Small intestine (tissue), 7 donors: ENCODE results near the gene ARL3. TPM values are rescaled to one million over a fixed set of nuclear protein-coding genes. Genes with fewer than 3 reads are reported as not detected.
A peak's percentile ranks its signal among the peaks of the same experiment; 100 is the strongest.

Experiments used
- DNase-seq, 2 donors: peaks; one replicate each; pipeline versions ENCODE4 v3.0.0 to v3.0.0-alpha.2; 2013
- FAIRE-seq: peaks from 2 replicates; lab custom pipeline; 2012; peaks lifted over from hg19 to GRCh38; lab: Jason Lieb, UNC
- H3K27ac ChIP-seq, 3 donors: one replicate each; pipeline ENCODE4 v1.5.1; 2013; ENCODE audit warnings: low read length in 2 of 3, mild to moderate bottlenecking in 2 of 3, control low read depth in 1 of 3, inconsistent platforms in 1 of 3, low read depth in 1 of 3, moderate library complexity in 1 of 3
- H3K27me3 ChIP-seq, 3 donors: one replicate each; pipeline ENCODE4 v1.6.1; 2013; ENCODE audit warnings: low read length in 3 of 3, inconsistent platforms in 1 of 3; ENCODE audit not compliant: control insufficient read depth in 3 of 3, insufficient read depth in 3 of 3
- H3K36me3 ChIP-seq, 3 donors: one replicate each; pipeline ENCODE4 v1.6.1; 2013; ENCODE audit warnings: low read length in 3 of 3, inconsistent platforms in 1 of 3, low read depth in 1 of 3, mild to moderate bottlenecking in 1 of 3, moderate library complexity in 1 of 3; ENCODE audit not compliant: control insufficient read depth in 3 of 3, insufficient read depth in 2 of 3
- H3K4me1 ChIP-seq, 3 donors: one replicate each; pipeline ENCODE4 v1.6.1; 2013; ENCODE audit warnings: low read length in 2 of 3, inconsistent platforms in 1 of 3, low read depth in 1 of 3, mild to moderate bottlenecking in 1 of 3, moderate library complexity in 1 of 3; ENCODE audit not compliant: control insufficient read depth in 3 of 3, insufficient read depth in 2 of 3
- H3K4me3 ChIP-seq, 3 donors: one replicate each; pipeline ENCODE4 v1.5.1; 2013; ENCODE audit warnings: low read length in 3 of 3, control low read depth in 1 of 3, inconsistent platforms in 1 of 3, low read depth in 1 of 3, mild to moderate bottlenecking in 1 of 3, moderate library complexity in 1 of 3
- H3K9me3 ChIP-seq, 2 donors: one replicate each; pipeline ENCODE4 v1.6.1; 2013; ENCODE audit warnings: low read depth in 1 of 2, low read length in 1 of 2; ENCODE audit not compliant: control insufficient read depth in 2 of 2, insufficient read depth in 1 of 2
- WGBS, 3 donors: extraction: QIAGEN DNeasy Blood & Tissue Kit; methylation state at CpG; one replicate each; pipeline ENCODE4 v1.1.7; 2013; 5-methylcytosine and 5-hydroxymethylcytosine counted together
- polyA plus RNA-seq, 4 donors: library from polyadenylated mRNA; stranded (reverse) in 3 of 4; unstranded in 1 of 4; fragments of 200-250 nt in 3 of 4; fragments of 120-200 nt in 1 of 4; gene quantifications; one replicate each; pipeline versions ENCODE4 v1.2.1 to v1.2.3, GENCODE V29; 2013
- donor health status: healthy with polysubstance abuse.
- donor health status: control.
- donor health status: control.
- donor health status: Bipolar disorder and iron deficiency.
- donor health status: healthy.

ARL3 gene
- polyA plus RNA-seq, 4 donors, result 3.4 to 8.3 (median 5.6) TPM

DNA sequence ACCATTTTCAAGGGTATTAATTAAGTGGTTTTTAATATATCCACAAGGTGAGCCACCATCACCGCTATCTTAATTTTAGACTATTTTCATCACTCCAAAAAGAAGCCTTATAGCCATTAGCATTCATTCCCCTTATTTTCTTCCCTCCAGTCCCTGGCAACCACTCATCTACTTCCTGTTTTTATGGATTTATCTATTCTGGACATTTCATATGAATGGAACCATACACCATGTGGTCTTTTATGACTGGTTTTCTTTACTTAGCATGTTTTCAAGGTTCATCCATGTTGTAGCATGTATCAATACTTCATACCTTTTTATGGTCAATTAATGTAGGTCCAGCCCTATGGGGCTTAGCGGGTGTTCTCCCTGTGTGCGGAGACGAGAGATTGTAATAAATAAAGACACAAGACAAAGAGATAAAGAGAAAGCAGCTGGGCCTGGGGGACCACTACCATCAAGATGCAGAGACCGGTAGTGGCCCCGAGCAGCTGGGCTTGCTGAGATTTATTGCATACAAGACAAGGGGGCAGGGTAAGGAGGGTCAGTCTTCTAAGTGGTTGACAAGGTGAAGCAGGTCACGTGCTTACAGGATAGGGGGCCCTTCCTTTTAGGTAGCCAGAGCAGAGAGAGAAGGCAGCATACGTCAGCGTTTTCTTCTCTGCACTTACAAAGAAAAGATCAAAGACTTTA lies 44.2 kb upstream of the ARL3 start:
- FAIRE-seq (no peak), DNase-seq (no peak)
- H3K4me1 ChIP-seq, result no peaks in the 10 kb centered on the region
- 70 to 91% (median 87%) methylated on average over 9 of the region's 9 CpGs for WGBS, 3 donors
- peak overlapping the region in 1 of 3 donors; percentile 49 for H3K27ac ChIP-seq
- H3K4me3 ChIP-seq, result no peak overlapping the region
- no peaks in the 10 kb centered on the region for H3K9me3 ChIP-seq
- H3K36me3 ChIP-seq, result peaks cover 2 to 17% (median 2%) of the 10 kb centered on the region in 3 donors
- no peaks in the 10 kb centered on the region for H3K27me3 ChIP-seq

- no peak for DNase-seq
- Histone ChIP-seq H3K4me3 (no peak overlapping the region), H3K4me1 (peaks cover 0 to 2% (median 0%) of the 10 kb centered on the region in 3 donors), H3K36me3 (peaks cover 0 to 11% (median 2%) of the 10 kb centered on the region in 3 donors), H3K9me3 (no peaks in the 10 kb centered on the region), H3K27ac (no peak overlapping the region), H3K27me3 (no peaks in the 10 kb centered on the region)
- FAIRE-seq, result no peak
- 92 to 99% (median 95%) methylated on average over 6 of the region's 6 CpGs for WGBS, 3 donors
Observed at GRCh38 chr10:102757323-102757722, 43.1 kb upstream of the ARL3 start.

DNA sequence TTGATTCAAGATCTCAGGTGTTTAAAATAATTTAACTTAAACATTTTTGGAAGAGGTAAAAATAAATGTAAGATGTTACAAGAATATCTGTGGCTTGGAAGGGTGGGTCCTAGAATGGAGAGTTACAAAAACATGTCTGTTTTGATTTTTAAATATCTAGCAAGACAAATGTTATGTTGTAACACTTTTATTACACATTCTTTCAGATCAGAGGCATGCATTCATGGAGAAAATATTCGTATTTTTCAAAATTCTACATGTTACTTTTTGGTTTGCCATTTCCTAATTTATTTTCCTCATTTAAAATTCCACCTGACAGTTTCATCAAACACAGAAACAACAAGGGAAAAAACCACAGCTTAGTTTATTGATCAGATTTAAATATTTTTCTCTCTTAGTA lies 39.5 kb upstream of the ARL3 start:
- Histone ChIP-seq H3K27ac (peak overlapping the region in 1 of 3 donors; percentile 72), H3K4me3 (no peak overlapping the region), H3K27me3 (no peaks in the 10 kb centered on the region), H3K9me3 (no peaks in the 10 kb centered on the region), H3K36me3 (peaks cover 0 to 9% (median 2%) of the 10 kb centered on the region in 3 donors), H3K4me1 (peaks cover 0 to 2% (median 0%) of the 10 kb centered on the region in 3 donors)
- DNase-seq, result no peak
- FAIRE-seq, result peak; percentile 36
- WGBS, 3 donors, result 61 to 93% (median 81%) methylated on average over 1 of the region's 1 CpG

DNA sequence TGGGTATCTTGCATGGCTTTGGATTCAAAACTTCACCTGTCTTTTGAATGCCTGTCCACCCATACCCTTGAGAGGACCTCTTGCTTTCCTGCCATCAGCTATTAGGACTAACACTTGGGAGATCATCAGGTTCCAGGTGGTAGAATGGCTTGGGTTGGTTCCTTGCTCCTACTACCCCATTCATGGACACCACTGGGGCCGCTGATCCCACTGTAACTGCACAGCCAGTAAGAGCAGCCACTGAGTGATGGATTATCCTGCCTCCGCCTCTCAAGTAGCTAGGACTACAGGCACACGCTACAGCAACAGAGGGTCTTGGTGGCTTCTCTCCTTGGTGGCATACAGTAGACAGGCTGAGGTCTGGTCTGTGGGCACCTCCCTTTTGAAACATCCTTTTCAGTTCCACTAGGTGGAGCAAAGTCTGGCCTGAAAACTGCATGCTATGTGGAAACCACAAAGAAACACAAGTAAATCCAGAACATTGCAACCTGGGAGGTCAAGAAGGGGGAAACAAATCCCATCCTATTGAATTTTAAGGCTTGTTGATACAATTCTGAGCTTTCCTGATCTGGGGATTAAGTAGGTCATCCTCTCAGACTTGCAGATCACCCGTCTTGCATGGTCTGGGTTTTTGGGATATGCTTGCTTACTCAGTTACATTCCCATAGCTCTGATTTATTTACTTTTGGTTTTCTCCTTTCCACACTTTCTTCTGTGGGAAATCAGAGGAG lies 38.9 kb upstream of the ARL3 start:
- FAIRE-seq, result no peak
- Histone ChIP-seq H3K36me3 (peaks cover 0 to 9% (median 2%) of the 10 kb centered on the region in 3 donors), H3K4me1 (peaks cover 0 to 2% (median 0%) of the 10 kb centered on the region in 3 donors), H3K9me3 (no peaks in the 10 kb centered on the region), H3K27ac (peak overlapping the region in 1 of 3 donors; percentile 72), H3K4me3 (no peak overlapping the region), H3K27me3 (no peaks in the 10 kb centered on the region)
- peak; percentile 39 to 54 for DNase-seq
- 69 to 89% (median 87%) methylated on average over 4 of the region's 4 CpGs for WGBS, 3 donors

- 82 to 90% (median 85%) methylated on average over 9 of the region's 9 CpGs for WGBS, 3 donors
- Histone ChIP-seq H3K4me1 (peaks cover 0 to 2% (median 0%) of the 10 kb centered on the region in 3 donors), H3K27me3 (no peaks in the 10 kb centered on the region), H3K36me3 (peaks cover 0 to 9% (median 2%) of the 10 kb centered on the region in 3 donors), H3K4me3 (no peak overlapping the region), H3K9me3 (no peaks in the 10 kb centered on the region), H3K27ac (peak overlapping the region in 1 of 3 donors; percentile 72)
- DNase-seq (no peak), FAIRE-seq (no peak)
Observed at GRCh38 chr10:102752266-102752930, 38.2 kb upstream of the ARL3 start.

GRCh38 chr10:102745157-102745556 lies 31.0 kb upstream of the ARL3 start:
- peak overlapping the region in 2 of 3 donors; percentile 75 to 99 for H3K4me3 ChIP-seq
- H3K27ac ChIP-seq, result peak overlapping the region in 1 of 3 donors; percentile 21
- H3K36me3 ChIP-seq, result no peaks in the 10 kb centered on the region
- peaks cover 5 to 19% (median 6%) of the 10 kb centered on the region in 3 donors for H3K4me1 ChIP-seq
- 54 to 66% (median 61%) methylated on average over 4 of the region's 4 CpGs for WGBS, 3 donors
- DNase-seq (no peak), FAIRE-seq (no peak)
- H3K27me3 ChIP-seq, result no peaks in the 10 kb centered on the region
- H3K9me3 ChIP-seq, result no peaks in the 10 kb centered on the region

DNA sequence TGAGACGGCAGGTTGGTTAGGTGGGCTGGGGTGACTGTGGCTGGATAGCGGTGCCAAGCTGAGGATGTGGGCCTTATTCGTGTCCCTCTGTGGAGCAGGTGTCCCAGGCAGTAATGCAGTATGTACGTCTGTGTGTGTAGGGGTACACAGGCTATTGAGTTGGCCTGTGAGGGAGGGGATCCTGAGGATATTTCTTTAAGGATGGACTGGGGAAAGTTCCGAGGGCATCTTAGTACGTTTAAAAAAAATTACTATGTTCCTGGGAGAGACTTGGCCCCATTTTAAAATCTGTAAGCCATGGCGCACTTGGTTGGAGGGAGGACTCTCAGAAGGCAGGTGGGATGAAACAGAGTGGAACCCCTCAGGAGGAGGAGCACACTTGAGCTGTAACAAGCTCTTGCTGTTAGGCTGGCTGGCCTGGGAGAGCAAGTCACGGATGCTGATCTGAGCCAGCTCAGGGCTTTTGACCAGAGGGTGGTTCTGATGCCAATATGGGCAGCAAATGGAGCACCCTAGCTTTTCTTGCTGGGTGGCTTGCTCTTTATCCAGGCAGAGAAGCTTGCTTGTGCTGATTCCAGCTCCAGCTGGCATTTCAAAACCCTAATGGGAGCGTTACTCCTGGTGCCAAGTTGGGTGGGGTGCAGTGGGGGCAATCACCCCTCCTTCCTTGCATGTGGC lies 30.3 kb upstream of the ARL3 start:
- DNase-seq (peak; percentile 20 to 61), FAIRE-seq (no peak)
- Histone ChIP-seq H3K27me3 (no peaks in the 10 kb centered on the region), H3K4me3 (peak overlapping the region; percentile 75 to 99 (median 77)), H3K9me3 (no peaks in the 10 kb centered on the region), H3K27ac (peak overlapping the region; percentile 12 to 71 (median 53)), H3K4me1 (peaks cover 5 to 24% (median 6%) of the 10 kb centered on the region in 3 donors), H3K36me3 (no peaks in the 10 kb centered on the region)
- WGBS, 3 donors, result 3 to 7% (median 4%) methylated on average over 9 of the region's 9 CpGs
